ENCODE measurements around the gene RNF215. TPM values are rescaled to one million over a fixed set of nuclear protein-coding genes. Genes with fewer than 3 reads are reported as not detected.

Gene RNF215
- total and polyA plus RNA-seq, 2 of the 13 experiments (the other 11 are each of a cell fraction or from before 2014, with no cell fraction given) = 5.3 to 6.1 TPM

DNA sequence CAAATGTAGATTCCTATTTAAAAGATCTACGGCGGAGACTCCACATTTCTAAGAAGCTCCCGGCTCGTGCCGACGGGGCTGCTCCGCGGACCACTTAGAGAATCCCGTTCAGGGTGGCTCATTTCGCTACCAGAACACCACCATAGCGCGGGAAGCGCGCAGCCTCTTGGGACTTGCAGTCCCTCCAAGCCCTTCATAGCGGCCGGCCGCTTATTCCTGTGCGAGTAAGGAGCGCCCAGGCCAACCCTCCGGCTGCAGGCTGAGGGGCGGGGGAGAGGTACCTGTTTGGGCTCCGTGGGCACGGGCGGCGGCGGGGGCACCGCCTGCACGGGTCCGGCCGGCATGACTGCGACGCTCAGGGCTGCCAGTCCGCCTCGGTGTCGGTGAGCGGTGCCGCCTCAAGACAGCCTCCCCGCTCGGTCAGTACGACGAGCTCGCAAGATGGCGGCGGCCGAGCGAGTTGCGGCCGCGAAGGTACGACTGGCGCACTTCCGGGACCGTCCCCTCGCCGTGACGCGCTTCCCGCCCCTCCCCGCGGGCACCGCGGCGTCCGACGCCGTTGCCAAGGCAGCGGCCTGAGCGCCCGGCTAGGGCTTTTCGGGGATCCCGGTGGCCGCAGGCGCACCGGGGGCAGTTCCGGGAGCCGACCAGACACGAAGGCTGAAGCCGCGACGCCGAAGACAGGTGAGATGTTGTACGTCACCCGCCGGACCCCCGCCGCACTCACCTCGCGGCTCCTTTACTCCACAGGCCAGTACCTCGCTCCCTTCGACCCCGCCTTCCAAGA, 30.6 kb downstream of the RNF215 start, which contains the start of the genes CCDC157 and SF3A1 (continued):
- no peak for TF ChIP-seq BCLAF1 (IDR thresholded peaks at IDR 0.05)
- TF ChIP-seq LBX2 (CRISPR knock-in tag; IDR thresholded peaks at IDR 0.05; ENCODE audit: borderline replicate concordance) = no peak
- peak; percentile 68; the same call in 1 of the 2 replicates for TF ChIP-seq DR1 (CRISPR knock-in tag; IDR thresholded peaks at IDR 0.05)
- TF ChIP-seq CC2D1A (CRISPR knock-in tag; IDR thresholded peaks at IDR 0.05) = no peak
- peak; percentile 46 for TF ChIP-seq MED8 (CRISPR knock-in tag; IDR thresholded peaks at IDR 0.05; ENCODE audit: insufficient replicate concordance)
- TF ChIP-seq, protein P1, sequence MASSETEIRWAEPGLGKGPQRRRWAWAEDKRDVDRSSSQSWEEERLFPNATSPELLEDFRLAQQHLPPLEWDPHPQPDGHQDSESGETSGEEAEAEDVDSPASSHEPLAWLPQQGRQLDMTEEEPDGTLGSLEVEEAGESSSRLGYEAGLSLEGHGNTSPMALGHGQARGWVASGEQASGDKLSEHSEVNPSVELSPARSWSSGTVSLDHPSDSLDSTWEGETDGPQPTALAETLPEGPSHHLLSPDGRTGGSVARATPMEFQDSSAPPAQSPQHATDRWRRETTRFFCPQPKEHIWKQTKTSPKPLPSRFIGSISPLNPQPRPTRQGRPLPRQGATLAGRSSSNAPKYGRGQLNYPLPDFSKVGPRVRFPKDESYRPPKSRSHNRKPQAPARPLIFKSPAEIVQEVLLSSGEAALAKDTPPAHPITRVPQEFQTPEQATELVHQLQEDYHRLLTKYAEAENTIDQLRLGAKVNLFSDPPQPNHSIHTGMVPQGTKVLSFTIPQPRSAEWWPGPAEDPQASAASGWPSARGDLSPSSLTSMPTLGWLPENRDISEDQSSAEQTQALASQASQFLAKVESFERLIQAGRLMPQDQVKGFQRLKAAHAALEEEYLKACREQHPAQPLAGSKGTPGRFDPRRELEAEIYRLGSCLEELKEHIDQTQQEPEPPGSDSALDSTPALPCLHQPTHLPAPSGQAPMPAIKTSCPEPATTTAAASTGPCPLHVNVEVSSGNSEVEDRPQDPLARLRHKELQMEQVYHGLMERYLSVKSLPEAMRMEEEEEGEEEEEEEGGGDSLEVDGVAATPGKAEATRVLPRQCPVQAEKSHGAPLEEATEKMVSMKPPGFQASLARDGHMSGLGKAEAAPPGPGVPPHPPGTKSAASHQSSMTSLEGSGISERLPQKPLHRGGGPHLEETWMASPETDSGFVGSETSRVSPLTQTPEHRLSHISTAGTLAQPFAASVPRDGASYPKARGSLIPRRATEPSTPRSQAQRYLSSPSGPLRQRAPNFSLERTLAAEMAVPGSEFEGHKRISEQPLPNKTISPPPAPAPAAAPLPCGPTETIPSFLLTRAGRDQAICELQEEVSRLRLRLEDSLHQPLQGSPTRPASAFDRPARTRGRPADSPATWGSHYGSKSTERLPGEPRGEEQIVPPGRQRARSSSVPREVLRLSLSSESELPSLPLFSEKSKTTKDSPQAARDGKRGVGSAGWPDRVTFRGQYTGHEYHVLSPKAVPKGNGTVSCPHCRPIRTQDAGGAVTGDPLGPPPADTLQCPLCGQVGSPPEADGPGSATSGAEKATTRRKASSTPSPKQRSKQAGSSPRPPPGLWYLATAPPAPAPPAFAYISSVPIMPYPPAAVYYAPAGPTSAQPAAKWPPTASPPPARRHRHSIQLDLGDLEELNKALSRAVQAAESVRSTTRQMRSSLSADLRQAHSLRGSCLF (CRISPR knock-in tag; IDR thresholded peaks at IDR 0.05; ENCODE audit: borderline replicate concordance) = no peak
- TF ChIP-seq SIN3B (IDR thresholded peaks at IDR 0.05; ENCODE audit: low read length) = no peak
- no peak for TF ChIP-seq PAX8 (CRISPR knock-in tag; IDR thresholded peaks at IDR 0.05; ENCODE audit: borderline replicate concordance)
- no peak for TF ChIP-seq MZF1 (CRISPR knock-in tag; IDR thresholded peaks at IDR 0.05; ENCODE audit: borderline replicate concordance)
- TF ChIP-seq, protein P2, sequence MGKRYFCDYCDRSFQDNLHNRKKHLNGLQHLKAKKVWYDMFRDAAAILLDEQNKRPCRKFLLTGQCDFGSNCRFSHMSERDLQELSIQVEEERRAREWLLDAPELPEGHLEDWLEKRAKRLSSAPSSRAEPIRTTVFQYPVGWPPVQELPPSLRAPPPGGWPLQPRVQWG (CRISPR knock-in tag; IDR thresholded peaks at IDR 0.05; ENCODE audit: borderline replicate concordance, low read depth) = no peak
- TF ChIP-seq ATF6 (CRISPR knock-in tag; conservative IDR thresholded peaks at IDR 0.05) = no peak; the same call in 1 of the 2 replicates
- peak; percentile 80; the same call in 1 of the 2 replicates for TF ChIP-seq ATF7-NPFF (CRISPR knock-in tag; IDR thresholded peaks at IDR 0.05; ENCODE audit: low read depth)
- TF ChIP-seq ZSCAN20 (CRISPR knock-in tag; IDR thresholded peaks at IDR 0.05; ENCODE audit: borderline replicate concordance) = no peak
- peak; percentile 76 for TF ChIP-seq ISL2 (CRISPR knock-in tag; IDR thresholded peaks at IDR 0.05)
